ENCODE measurements around the gene SLIT3.

GRCh38 chr5:168702511-168702910 is 598.4 kb downstream of the SLIT3 start:
- TF ChIP-seq CTCF (IDR thresholded peaks at IDR 0.05) (no peak), POLR2A (IDR thresholded peaks at IDR 0.05) (no peak)
